KMS-11 (cell line): ENCODE data around the gene TNFSF10.
A peak's percentile ranks its signal among the peaks of the same experiment; 100 is the strongest.
"Not testable (repeated sequence)": the region's sequence is repeated elsewhere in the genome, so short reads cannot be mapped to it uniquely, and the experiment has no call there.

ENCODE experiments used
- H2AFZ ChIP-seq: fragments of 200-600 bp; sonication (generic); 2 replicates; pipeline ENCODE4 v1.6.1; 2016; ENCODE audit warnings: antibody characterized with exemption, mixed run types, low read depth
- H3K27ac ChIP-seq: fragments of 200-600 bp; sonication (generic); 2 replicates; pipeline ENCODE4 v1.6.1; 2016; ENCODE audit warnings: mild to moderate bottlenecking, mixed run types
- H3K27me3 ChIP-seq: fragments of 200-600 bp; sonication (generic); 2 replicates; pipeline ENCODE4 v1.6.1; 2017; ENCODE audit warnings: mild to moderate bottlenecking, low read depth, mixed run types, moderate library complexity; ENCODE audit not compliant: insufficient read depth
- H3K36me3 ChIP-seq: fragments of 200-600 bp; sonication (generic); 2 replicates; pipeline ENCODE4 v1.6.1; 2017; ENCODE audit warnings: mild to moderate bottlenecking, mixed run types; ENCODE audit not compliant: insufficient read depth
- H3K4me1 ChIP-seq: fragments of 200-600 bp; sonication (generic); 2 replicates; pipeline ENCODE4 v1.6.1; 2016; ENCODE audit warnings: mild to moderate bottlenecking, low read depth, mixed run types; ENCODE audit not compliant: poor library complexity, severe bottlenecking
- H3K4me2 ChIP-seq: fragments of 200-600 bp; sonication (generic); 2 replicates; pipeline ENCODE4 v1.7.0; 2016; ENCODE audit warnings: mild to moderate bottlenecking, mixed run types
- H3K4me3 ChIP-seq: fragments of 200-600 bp; sonication (generic); IDR thresholded peaks from 2 replicates; pipeline ENCODE4 v1.6.1; 2017; ENCODE audit warnings: low read depth, low read length, mixed read lengths; ENCODE audit not compliant: insufficient read depth
- H3K79me2 ChIP-seq: fragments of 200-600 bp; sonication (generic); 2 replicates; pipeline ENCODE4 v1.6.1; 2016; ENCODE audit warnings: low read depth, mixed run types; ENCODE audit not compliant: insufficient read depth
- H3K9ac ChIP-seq: fragments of 200-600 bp; sonication (generic); 2 replicates; pipeline ENCODE4 v1.6.1; 2016; ENCODE audit warnings: mild to moderate bottlenecking, mixed run types
- H4K20me1 ChIP-seq: fragments of 200-600 bp; sonication (generic); 2 replicates; pipeline ENCODE4 v1.6.1; 2016; ENCODE audit warnings: mild to moderate bottlenecking, mixed run types; ENCODE audit not compliant: insufficient read depth
- CTCF ChIP-seq: fragments of 200-600 bp; sonication (generic); conservative IDR thresholded peaks from 2 replicates; pipeline ENCODE4 v1.6.1; 2017; ENCODE audit warnings: low read depth, mild to moderate bottlenecking, antibody characterized with exemption, low read length, moderate library complexity, mixed read lengths

TNFSF10 gene

GRCh38 chr3:172525116-172525613 lies 1.9 kb upstream of the TNFSF10 start:
- no peak for TF ChIP-seq CTCF
- no peak overlapping the region for H3K4me3 ChIP-seq
- H3K36me3 ChIP-seq, result no peaks in the 10 kb centered on the region
- H3K4me2 ChIP-seq, result no peak overlapping the region
- no peaks in the 10 kb centered on the region for H4K20me1 ChIP-seq
- no peaks in the 10 kb centered on the region for H3K79me2 ChIP-seq
- no peak overlapping the region for H2AFZ ChIP-seq
- no peaks in the 10 kb centered on the region for H3K27me3 ChIP-seq
- no peak overlapping the region for H3K27ac ChIP-seq
- H3K9ac ChIP-seq, result no peak overlapping the region
- H3K4me1 ChIP-seq, result peaks cover 20% of the 10 kb centered on the region

GRCh38 chr3:172524611-172525010 lies 1.4 kb upstream of the TNFSF10 start:
- H2AFZ ChIP-seq, result no peak overlapping the region
- H3K4me3 ChIP-seq, result no peak overlapping the region
- no peak overlapping the region for H3K9ac ChIP-seq
- H3K4me1 ChIP-seq, result peaks cover 20% of the 10 kb centered on the region
- no peak overlapping the region for H3K4me2 ChIP-seq
- no peak for TF ChIP-seq CTCF
- H3K27ac ChIP-seq, result no peak overlapping the region
- no peaks in the 10 kb centered on the region for H4K20me1 ChIP-seq
- no peaks in the 10 kb centered on the region for H3K27me3 ChIP-seq
- H3K36me3 ChIP-seq, result no peaks in the 10 kb centered on the region
- H3K79me2 ChIP-seq, result no peaks in the 10 kb centered on the region

GRCh38 chr3:172521837-172522726 lies 1.1 kb downstream of the TNFSF10 start:
- H4K20me1 ChIP-seq, H3K27me3 ChIP-seq, H3K36me3 ChIP-seq, H3K27ac ChIP-seq, H3K79me2 ChIP-seq, H3K4me3 ChIP-seq: not testable (repeated sequence)
- Histone ChIP-seq H3K4me2 (peak overlapping the region; percentile 96), H3K9ac (peak overlapping the region; percentile 77; the same call in 1 of the 2 replicates), H2AFZ (peak overlapping the region; percentile 85; the same call in 1 of the 2 replicates), H3K4me1 (peaks cover 20% of the 10 kb centered on the region)

GRCh38 chr3:172520301-172520831 lies 2.9 kb downstream of the TNFSF10 start:
- no peaks in the 10 kb centered on the region for H3K27me3 ChIP-seq
- H3K27ac ChIP-seq, result no peak overlapping the region
- no peaks in the 10 kb centered on the region for H3K36me3 ChIP-seq
- no peak for TF ChIP-seq CTCF
- H3K4me1 ChIP-seq, result peaks cover 20% of the 10 kb centered on the region
- no peak overlapping the region for H3K4me2 ChIP-seq
- H3K9ac ChIP-seq, result no peak overlapping the region
- H3K4me3 ChIP-seq, result no peak overlapping the region
- H2AFZ ChIP-seq, result no peak overlapping the region
- H3K79me2 ChIP-seq, result no peaks in the 10 kb centered on the region
- no peaks in the 10 kb centered on the region for H4K20me1 ChIP-seq

- Histone ChIP-seq H3K79me2 (no peaks in the 10 kb centered on the region), H2AFZ (no peak overlapping the region), H3K4me3 (no peak overlapping the region), H3K9ac (no peak overlapping the region), H3K4me2 (no peak overlapping the region), H3K36me3 (no peaks in the 10 kb centered on the region), H4K20me1 (no peaks in the 10 kb centered on the region), H3K27ac (no peak overlapping the region), H3K4me1 (peaks cover 20% of the 10 kb centered on the region), H3K27me3 (no peaks in the 10 kb centered on the region)
- no peak for TF ChIP-seq CTCF
Observed at GRCh38 chr3:172519740-172520139, 3.5 kb downstream of the TNFSF10 start.
